ENCODE results near the gene PROX2.

DNA sequence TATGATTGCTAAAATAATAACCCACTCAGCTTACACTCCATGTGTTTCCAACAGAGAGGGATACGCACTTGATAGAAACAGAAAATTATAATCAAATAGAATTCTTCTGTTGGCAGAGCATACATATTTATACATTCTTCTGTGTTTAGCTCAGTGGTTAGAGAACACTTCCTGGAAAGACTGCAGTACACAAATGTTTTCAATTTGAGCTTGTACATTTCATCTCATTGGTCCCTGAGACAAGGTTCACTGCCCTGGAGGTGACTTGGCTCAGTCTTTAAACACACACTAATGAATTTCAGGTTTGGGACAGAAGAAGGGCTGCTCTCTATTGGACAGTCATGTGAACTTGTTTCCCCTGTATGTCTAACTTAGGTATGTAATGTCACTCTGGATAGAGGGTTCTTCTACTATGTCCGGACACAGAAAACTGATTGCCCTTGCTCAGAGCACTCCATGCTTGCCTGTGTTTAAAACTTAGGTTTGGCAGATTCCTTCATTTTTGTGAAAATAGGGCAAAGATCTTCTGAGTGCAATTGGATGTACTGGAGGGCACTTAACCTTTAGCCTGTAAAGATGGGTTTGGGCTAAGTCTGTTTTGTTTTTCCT lies 22.9 kb downstream of the PROX2 start:
- TF ChIP-seq, protein P1, sequence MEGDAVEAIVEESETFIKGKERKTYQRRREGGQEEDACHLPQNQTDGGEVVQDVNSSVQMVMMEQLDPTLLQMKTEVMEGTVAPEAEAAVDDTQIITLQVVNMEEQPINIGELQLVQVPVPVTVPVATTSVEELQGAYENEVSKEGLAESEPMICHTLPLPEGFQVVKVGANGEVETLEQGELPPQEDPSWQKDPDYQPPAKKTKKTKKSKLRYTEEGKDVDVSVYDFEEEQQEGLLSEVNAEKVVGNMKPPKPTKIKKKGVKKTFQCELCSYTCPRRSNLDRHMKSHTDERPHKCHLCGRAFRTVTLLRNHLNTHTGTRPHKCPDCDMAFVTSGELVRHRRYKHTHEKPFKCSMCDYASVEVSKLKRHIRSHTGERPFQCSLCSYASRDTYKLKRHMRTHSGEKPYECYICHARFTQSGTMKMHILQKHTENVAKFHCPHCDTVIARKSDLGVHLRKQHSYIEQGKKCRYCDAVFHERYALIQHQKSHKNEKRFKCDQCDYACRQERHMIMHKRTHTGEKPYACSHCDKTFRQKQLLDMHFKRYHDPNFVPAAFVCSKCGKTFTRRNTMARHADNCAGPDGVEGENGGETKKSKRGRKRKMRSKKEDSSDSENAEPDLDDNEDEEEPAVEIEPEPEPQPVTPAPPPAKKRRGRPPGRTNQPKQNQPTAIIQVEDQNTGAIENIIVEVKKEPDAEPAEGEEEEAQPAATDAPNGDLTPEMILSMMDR (IDR thresholded peaks at IDR 0.05), result no peak
- TF ChIP-seq ZFX (IDR thresholded peaks at IDR 0.05; ENCODE audit: borderline replicate concordance), result no peak
